Non-pigmented ciliary epithelial cell (primary cell): ENCODE measurements around the gene SPON1.
"Not testable (repeated sequence)": the region's sequence is repeated elsewhere in the genome, so short reads cannot be mapped to it uniquely, and the experiment has no call there.

Experiments used
- DNase-seq: peaks from one replicate; pipeline ENCODE4 v3.0.0-alpha.2; 2010; ENCODE audit warnings: low read depth

The SPON1 gene

GRCh38 chr11:14041565-14041964 lies 79.0 kb downstream of the SPON1 start:
- no peak for DNase-seq

DNA sequence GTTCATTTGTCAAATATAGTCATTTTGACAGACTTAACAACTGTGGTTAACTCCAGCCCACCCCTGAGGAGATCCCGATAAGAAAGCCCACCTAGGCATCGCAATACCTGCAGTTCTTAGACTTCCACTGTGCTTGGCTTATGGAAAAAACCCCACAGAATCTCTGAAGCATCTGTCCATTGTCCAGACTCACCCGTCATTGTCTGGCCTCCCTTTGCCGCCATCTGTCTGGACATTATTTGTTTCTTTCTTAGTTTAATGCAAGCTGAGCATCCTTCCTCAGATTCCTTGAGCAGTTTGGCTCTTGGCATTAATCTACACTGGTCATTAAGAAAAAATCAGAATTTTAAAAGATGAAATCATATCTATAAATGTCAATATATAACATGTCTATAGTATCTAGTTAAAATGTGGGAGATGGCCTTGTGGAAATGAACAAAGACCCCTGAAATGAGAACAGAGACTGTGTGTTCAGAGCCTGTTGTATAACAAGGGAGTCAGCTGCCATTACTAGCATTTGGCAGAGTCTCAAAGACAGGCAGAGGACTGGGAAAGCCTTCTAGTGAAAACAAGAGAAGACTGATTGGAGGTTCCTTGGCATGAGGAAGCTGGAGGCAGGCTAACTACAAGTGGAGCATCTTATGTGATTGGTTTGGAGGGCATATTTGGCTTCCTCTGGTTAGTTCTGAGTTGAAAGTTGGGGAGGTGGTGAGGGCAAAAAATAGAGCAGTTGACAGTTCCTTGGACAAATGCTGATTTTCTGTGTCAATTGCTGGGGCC lies 80.4 kb downstream of the SPON1 start:
- DNase-seq: no peak

GRCh38 chr11:14044916-14045315 lies 82.4 kb downstream of the SPON1 start:
- DNase-seq: no peak

GRCh38 chr11:14045417-14045816 lies 82.9 kb downstream of the SPON1 start:
- DNase-seq: no peak

DNA sequence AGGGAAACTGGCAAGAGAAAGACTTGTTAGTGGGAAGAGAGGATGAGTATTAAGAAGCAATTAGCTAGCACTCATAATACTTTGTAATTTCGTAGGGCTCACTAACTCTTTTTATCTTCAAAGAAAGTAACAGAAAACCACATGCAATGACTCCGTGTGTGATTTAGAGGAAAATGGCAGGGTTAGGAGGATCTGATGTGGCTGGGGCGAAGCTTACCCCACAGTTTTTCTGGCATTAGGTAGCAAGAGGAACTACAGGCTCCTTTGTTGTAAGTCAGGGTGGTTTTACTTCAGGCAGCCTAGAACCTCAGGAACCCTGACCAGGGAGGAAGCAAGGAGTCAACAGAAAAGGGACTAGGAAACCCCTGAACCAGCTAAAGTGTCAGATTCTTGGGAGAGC lies 89.7 kb downstream of the SPON1 start:
- no peak for DNase-seq

GRCh38 chr11:14054116-14055107 lies 91.9 kb downstream of the SPON1 start:
- peak; percentile 32 for DNase-seq

DNA sequence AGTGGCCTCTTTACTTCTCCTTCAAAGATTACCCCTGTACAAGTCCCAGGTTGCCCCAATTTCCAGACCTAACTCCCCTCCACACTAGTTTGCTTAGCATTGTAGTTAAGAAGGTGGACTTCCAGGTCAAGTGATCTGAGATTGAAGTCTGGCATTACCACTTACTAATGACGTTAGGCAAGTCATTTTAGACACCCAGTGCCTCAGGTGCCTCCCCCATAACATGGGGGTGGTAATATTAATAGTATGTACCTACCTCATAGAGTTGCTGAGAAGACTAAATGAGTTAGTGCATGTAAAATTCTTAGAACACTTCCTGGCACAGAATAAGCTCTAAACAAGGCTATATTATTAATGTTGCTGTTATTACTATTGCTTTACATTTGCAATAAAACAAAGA lies 93.4 kb downstream of the SPON1 start:
- no peak for DNase-seq

DNA sequence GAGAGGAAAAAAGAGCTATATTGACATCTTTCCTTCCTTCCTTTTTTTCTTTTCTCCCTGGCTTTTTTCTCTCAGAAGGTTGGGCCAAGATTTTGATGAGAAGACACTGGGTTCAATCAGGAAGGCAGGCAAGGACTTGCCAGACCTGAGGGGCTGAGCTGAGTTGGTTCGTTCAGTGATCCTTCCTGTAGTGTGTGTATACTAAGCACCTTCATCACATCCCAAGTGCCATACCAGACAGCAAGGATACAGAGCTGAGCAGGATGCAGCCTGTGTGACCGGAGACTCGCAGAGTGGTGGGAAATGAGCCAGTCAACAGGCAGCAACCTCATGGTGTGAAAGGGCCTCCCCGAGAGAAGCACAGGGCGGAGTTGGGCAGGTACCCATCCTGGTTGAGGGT lies 95.5 kb downstream of the SPON1 start:
- DNase-seq: no peak

DNA sequence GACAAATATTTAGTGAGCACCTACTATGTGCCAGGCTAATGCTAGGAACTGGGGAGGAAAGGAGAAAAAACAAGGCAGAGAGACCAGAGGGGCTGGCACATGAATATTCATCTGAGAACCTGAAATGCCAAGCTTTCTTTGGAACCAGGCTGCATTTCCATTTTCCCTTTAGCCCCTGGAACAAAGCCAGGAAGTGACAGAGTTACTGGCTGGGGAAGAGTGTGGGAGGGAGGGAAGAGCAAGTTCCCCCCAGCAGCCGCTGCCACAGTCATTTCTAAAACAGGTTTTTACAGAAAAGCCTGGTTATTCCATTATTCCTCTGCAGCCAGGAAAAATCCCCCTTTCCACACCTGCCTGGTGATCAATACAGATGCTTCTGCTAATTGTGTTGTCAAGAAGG lies 97.0 kb downstream of the SPON1 start:
- no peak for DNase-seq

- DNase-seq: no peak
These were observed 99.2 kb downstream of the SPON1 start for GRCh38 chr11:14061721-14062120.

- DNase-seq: no peak
These were observed 102.6 kb downstream of the SPON1 start for GRCh38 chr11:14065141-14065540.

DNA sequence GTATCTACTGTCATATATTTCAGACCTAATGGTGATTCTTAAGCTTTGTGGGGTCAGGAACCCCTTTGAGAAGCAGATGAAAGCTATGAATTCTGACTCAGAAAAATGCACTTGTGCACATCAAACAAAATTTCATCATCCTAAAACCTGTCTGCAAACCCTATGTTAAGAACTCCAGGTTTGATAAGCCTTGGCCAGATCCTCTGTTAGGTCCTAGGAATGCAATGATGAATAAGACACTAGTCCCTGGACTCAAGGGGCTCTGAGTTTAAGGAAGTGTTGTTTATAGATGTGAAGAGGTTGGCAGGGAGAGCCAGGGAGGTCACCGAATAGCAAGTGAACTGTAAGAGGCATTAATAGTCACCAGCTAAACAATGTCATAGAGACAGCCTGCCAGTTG lies 103.2 kb downstream of the SPON1 start:
- no peak for DNase-seq

DNA sequence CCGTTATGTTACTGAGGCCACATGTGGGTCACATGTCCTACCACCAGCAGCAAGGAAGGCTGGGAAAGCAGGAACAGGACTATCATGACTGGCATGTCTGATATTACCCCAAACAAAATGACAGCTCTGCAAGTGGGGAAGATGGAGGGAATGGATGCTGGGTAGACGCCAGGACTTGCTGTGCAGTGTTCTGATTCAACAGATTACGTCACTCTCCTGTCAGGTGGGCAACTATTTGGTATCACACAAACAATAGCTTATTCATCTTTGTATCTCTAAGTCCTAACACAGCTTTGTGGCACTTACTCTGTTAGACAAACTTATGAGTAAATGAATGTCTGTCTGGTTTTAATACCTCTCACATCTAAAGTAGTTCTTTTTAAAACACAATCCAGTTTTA lies 105.2 kb downstream of the SPON1 start:
- no peak for DNase-seq

DNA sequence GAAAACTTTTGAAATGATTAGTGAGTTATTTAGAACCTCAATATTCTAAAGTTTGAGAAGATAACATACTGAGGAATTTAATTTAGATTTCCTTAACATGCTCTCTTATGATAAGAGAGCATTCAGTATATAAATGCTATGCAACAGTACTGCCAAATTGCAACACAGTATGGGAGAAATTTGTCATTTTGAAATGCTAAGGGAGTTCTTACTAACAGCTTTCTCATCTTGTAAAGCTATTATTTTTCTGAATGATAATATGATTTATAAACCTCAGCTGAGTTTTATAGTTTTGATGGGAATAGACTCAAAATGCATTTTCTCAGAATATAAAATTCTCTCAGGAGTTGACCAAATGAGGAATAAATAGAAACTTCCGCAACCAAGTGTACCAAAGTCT lies 108.4 kb downstream of the SPON1 start:
- no peak for DNase-seq

- no peak for DNase-seq
These were observed 111.4 kb downstream of the SPON1 start for GRCh38 chr11:14073849-14074476.

- DNase-seq: no peak
These were observed 112.9 kb downstream of the SPON1 start for GRCh38 chr11:14075118-14076078.

DNA sequence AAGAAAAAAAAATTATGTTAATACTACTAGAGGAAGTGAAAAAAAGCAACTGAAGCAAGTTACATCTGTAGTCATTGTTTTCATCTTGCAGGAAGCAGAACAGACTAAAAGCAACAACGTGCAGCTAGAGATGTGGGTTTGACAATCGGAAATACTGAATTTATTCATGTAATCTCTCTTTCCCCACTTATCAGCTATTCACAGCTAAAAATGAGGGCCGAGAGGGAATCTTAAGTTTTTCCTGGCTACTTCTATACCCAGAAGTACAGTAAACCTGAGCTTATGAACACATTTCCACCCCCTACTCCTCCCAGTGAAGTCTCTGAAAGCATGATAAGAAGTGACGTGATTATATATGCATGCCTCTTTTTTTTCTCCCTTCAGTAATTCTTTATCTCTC lies 116.5 kb downstream of the SPON1 start:
- no peak for DNase-seq

- no peak for DNase-seq
These were observed 117.3 kb downstream of the SPON1 start for GRCh38 chr11:14079797-14080196.

- DNase-seq: no peak
These were observed 119.2 kb downstream of the SPON1 start for GRCh38 chr11:14081581-14082231.

DNA sequence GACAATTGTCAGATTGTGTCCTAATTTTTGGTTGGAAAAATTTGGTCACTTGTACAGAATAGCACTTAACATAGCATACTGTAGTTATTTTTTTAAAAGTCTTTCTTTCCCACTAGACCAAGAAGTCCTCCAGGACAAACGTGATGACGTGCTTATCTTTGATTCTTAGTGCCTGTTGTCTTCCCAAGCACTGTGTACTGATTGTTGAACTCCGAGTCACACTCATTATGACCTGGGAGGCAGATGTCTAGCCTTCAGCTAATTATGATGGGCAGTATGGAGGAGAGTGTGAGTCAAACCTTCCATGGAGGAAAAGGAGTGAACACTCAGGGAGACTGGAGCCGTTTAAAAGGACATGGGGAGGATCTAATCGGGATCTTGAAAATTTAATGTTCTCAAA lies 119.8 kb downstream of the SPON1 start:
- DNase-seq: no peak

DNA sequence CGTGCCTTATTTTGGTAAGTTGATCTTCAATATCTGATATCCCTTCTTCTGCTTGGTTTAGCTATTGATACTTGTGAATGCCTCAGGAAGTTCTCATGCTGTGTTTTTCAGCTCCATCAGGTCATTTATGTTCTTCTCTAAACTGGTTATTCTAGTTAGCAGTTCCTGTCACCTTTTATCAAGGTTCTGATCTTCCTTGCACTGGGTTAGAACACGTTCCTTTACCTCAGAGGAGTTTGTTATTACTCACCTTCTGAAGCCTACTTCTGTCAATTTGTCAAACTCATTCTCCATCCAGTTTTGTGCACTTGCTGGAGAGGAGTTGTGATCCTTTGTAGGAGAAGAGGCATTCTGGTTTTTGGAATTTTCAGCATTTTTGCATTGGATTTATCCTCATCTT lies 126.3 kb downstream of the SPON1 start:
- not testable (repeated sequence) for DNase-seq
